H1 (cell line): Measurements from ENCODE around the gene PRCD. TPM values are rescaled to one million over a fixed set of nuclear protein-coding genes. Genes with fewer than 3 reads are reported as not detected.

Source experiments
- EZH2 ChIP-seq: fragments of 200-600 bp; sonication (generic); IDR thresholded peaks from 2 replicates; pipeline ENCODE4 v1.7.1; 2012; ENCODE audit warnings: low read depth, mild to moderate bottlenecking, moderate library complexity, low read length, inconsistent platforms; ENCODE audit not compliant: severe bottlenecking
- GABPA ChIP-seq: IDR thresholded peaks from 2 replicates; pipeline ENCODE4 v1.6.1; 2011; ENCODE audit warnings: mild to moderate bottlenecking, low read length, moderate library complexity, borderline replicate concordance; ENCODE audit not compliant: insufficient read depth
- ZNF274 ChIP-seq: IDR thresholded peaks from 2 replicates; pipeline ENCODE4 v1.7.0; 2012; ENCODE audit warnings: low read length, borderline replicate concordance; ENCODE audit errors: extremely low read depth
- polyA plus RNA-seq, 7 experiments: library from polyadenylated mRNA; depleted of rRNA in 3 of 7; stranded (reverse) in 5 of 7; unstranded in 2 of 7; fragments of >200 nt in 5 of 7; fragments of 200-250 nt in 2 of 7; gene quantifications; 1 replicate in 5 of 7; 2 replicates in 1 of 7; 4 replicates in 1 of 7; pipeline versions ENCODE4 v1.2.1 to v1.2.3, GENCODE V29; 2011 to 2013; ENCODE audit warnings: missing spikeins in 2 of 7, mixed read lengths in 2 of 7
- total RNA-seq: library from RNA; stranded (reverse); fragmentation: NEBNext Ultra II Directional; extraction: Animal tissue kit (Norgen Biotek cat#: 25700); gene quantifications from 2 replicates; pipeline ENCODE4 v1.2.1, GENCODE V29; 2021
- TF ChIP-seq, protein P1 (sequence below): IDR thresholded peaks from 2 replicates; pipeline ENCODE4 v1.6.1; 2012; ENCODE audit warnings: inconsistent platforms

The PRCD gene
- total and polyA plus RNA-seq, 2 of the 8 experiments (the other 6 are each of a cell fraction or from before 2014, with no cell fraction given), result 0.77 to 2.1 TPM

DNA sequence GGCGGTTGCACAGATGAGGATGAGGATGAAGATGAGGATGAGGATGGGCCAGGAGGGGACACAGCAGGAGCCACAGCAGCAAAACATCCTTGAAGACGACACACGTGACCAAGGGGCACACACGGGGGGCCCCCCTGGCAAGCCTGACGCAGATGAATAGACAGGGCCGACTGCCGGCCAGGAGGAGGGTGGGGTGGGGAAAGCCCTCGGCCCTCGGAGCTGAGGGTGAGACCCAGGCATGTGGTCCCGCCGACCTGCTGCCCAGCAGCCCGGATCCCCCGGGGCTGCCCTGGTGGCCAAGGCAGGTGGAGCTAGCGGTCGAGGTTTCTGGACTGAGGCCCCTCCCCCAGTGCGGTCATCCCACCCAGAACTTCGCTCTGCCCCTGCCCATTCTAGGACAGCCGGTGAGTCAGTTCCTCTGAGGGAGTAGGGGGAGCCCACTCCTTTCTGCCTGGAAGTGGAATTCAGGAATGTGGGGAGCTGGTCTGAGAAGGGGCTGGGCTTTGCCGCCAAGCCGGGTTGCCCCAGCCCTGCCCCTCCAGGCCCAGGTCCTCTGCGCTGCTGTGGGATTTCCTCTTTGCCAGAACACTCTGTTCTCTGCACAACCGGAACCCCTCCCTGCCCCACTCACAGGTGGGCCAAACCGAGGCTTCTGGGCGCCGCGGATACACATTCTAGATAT is 12.3 kb upstream of the PRCD start (continued):
- TF ChIP-seq EZH2 (no peak), ZNF274 (no peak), GABPA (peak; percentile 60; the same call in 1 of the 2 replicates)
- TF ChIP-seq, protein P1, sequence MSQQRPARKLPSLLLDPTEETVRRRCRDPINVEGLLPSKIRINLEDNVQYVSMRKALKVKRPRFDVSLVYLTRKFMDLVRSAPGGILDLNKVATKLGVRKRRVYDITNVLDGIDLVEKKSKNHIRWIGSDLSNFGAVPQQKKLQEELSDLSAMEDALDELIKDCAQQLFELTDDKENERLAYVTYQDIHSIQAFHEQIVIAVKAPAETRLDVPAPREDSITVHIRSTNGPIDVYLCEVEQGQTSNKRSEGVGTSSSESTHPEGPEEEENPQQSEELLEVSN, result peak; percentile 81
- TF ChIP-seq, all 59 proteins: peak for 5
